RKO (cell line): ENCODE results near the gene CHD9.
"Not testable (repeated sequence)": the region's sequence is repeated elsewhere in the genome, so short reads cannot be mapped to it uniquely, and the experiment has no call there.

Experiments
- DNase-seq: peaks from one replicate; pipeline ENCODE4 v3.0.0-alpha.2; 2016; ENCODE audit warnings: low spot score

Gene CHD9

DNA sequence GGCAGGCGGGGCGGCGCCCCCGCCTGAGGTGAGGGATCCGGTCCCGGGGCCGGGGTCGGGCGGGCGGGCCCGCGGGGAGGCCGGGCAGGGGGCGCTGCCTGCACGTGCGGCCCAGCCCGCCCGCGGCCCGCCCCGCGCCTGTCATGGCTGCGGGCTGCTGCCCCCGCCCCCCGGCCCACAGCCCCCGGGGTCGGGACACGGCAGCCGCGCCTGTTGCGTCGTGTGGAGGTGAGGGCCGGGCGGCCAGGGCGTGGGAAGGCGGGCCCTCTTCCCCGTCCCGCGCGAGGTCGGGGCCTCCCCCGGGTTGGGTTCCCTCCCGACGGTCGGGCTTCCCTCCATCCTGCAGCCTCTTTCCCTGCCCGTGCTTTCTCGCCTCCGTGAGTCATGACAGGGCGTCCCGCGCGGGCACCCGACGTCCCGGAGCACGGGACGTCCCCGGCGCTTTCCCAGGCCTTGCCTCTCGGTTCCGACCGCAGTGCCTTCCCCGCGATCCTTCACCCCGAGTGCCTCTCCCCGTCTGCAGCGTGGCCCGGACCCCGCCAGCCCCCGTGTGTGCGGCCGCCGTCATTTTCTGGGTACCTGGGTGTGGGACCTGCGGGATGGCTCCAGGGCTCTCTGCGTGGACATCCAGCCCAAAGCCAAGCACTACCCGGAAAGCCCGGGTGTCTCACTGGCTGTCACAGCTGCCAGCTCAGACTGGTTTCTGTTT, 76.7 kb downstream of the CHD9 start:
- DNase-seq = peak; percentile 61

GRCh38 chr16:53132406-53132805, 77.6 kb downstream of the CHD9 start:
- no peak for DNase-seq

GRCh38 chr16:53135329-53135728, 80.5 kb downstream of the CHD9 start:
- DNase-seq = no peak

DNA sequence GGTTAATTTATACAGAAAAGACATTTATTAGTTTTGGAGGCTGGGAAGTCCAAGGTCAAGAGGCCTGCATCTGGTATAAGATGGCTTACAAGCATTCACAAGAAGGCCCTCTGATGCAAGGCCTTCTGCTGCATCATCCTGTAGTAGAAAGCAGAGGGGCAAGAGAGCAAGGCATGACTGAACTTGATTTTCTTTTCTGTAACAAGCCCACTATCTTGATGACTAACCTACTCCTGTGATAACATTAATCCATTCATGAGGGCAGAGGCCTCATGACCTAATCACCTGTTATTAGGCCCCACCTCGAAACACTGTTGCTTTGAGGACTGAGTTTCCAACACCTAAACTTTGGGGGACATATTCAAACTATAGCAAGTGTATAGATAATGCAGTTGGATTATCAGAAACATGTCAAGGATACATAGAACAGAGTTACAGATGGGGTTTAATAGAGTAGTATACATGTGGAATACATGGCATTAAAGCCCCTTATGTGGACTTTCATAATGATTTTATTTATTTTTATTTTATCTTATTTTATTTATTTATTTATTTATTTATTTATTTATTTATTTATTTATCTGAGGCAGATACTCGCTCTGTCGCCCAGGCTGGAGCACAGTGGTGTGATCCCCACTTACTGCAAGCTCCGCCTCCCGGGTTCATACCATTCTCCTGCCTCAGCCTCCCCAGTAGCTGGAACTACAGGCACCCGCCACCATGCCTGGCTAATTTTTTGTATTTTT, 88.2 kb downstream of the CHD9 start:
- DNase-seq = no peak

DNA sequence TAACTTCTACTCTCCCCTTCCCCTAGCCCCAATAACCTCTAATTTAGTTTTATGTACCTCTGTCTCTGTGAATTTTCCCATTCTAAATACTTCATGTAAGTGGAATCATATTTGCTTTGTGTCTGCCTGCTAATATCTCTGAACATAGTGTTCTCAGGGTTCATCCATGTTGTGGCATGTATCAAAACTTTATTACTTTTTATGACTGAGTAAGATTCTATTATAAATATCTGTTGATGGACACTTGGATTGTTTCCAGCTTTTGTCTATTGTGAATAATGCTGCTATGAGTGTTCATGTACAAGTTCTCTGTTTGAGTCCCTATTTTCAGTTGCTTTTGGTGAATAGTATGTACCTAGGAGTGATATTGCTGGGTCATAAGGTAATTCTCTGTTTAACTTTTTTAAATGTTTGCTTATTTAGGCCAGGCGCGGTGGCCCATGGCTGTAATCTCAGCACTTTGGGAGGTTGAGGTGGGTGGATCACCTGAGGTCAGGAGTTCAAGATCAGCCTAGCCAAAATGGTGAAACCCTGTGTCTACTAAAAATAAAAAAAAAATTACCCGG, 92.8 kb downstream of the CHD9 start:
- DNase-seq = no peak

- DNase-seq = no peak
Observed at GRCh38 chr16:53150769-53151168, 96.0 kb downstream of the CHD9 start.

DNA sequence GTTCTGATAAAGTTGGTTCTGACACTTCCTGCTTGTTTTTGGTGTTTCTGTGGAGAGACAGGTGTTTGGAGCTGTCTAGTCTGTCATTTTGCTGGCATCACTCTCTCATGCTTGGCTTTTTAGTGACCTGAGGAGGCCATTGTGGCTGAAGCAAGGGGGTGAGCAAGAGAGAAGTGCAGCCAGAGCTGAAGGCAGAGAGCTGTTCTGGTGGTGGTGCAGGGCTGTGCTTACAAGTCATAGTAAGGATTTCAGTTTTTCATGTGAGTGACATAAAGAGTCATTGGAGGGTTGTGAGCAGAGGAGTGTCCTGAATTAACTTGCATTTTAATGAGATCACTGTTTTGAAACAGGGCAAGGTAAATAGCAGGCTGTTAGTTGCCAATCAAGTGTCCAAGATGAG, 97.5 kb downstream of the CHD9 start:
- DNase-seq = no peak

DNA sequence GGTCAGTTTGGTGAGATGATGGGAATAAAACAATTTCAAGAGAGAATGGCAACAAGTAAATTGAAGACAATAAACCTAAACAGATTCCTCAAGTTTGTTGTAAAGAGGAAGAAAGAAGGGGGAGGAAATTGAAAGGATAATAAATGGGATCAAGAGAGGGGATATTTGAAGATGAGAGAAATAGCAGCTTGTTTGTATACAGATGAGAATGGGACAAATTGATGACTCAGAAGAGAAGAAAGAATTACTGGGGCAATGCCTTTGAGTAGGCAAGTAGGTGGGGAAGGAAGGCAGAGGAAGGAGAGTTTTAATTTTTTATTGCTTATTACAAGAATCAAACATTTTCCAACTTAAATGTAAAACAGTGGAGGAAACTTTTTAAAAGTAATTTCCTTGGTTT, 98.3 kb downstream of the CHD9 start:
- no peak for DNase-seq

DNA sequence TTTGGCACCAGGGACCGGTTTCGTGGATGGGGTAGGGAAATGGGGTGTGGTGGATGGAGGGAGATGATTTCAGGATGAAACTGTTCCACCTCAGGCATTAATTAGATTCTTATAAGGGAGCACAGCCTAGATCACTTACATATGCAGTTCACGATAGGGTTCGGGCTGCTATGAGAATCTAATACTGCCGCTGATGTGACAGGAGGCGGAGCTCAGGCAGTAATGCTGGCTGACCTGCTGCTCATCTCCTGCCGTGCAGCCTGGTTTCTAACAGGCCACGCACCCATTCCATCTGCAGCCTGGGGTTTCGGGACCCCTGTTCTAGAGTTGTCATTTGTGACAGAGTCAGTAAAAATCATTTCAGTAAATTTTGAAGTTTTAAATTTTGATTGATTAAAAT, 99.7 kb downstream of the CHD9 start:
- DNase-seq = no peak

- DNase-seq = no peak
Observed at GRCh38 chr16:53156516-53156915, 101.7 kb downstream of the CHD9 start.

- DNase-seq = peak; percentile 41
Observed at GRCh38 chr16:53159781-53160436, 105.1 kb downstream of the CHD9 start.

DNA sequence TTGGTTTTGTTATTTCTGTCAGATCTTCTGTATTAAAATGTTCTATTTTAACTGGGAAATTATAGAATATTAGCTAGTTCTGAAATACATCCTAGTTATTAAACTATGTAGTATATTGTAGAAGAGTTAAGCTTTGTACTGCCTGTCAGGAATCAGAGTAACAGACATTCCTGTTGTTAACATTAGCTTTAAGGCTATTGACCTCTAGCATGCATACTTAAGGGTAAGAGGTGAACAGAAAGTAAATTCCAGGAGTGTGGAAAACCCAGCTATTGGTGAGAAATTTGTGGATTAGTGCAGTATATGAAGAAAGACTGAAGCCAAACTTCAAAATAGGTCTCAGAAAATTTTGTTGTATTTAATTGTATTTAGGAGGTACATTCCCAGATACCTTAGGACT, 111.3 kb downstream of the CHD9 start:
- DNase-seq = no peak

DNA sequence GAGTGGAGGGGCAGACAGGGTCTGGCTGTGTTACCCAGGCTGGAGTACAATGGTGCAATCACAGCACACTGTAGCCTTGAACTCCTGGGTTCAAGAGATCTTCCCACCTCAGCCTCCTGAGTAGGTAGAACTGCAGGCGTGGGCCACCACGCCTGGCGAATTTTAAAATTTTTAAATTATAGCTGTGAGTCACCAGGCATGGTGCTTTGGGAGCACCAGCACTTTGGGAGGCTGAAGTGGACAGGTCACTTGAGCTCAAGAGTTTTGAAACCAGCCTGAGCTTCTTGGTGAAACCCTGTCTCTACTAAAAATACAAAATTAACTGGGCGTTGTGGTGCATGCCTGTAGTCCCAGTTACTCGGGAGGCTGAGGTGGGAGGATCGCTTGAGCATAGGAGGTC, 114.0 kb downstream of the CHD9 start:
- no peak for DNase-seq

DNA sequence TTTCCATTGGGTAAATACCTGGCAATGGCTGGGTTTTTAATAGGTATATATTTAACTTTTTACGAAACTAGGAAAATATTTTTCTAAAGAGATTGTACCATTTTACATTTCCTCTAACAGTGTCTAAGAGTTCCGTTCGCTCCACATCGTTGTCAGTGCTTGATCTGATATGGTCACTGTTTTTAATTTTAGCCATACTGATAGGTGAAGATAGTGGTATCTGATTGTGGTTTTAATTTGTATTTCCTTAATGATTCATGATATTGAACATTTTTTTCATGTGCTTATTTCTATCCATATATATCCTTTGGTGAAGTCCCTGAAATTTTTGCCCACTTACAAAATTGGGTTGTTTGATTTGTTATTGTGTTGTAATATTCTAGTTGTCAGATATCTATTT, 117.7 kb downstream of the CHD9 start:
- no peak for DNase-seq

- DNase-seq = no peak
Observed at GRCh38 chr16:53175118-53175517, 120.3 kb downstream of the CHD9 start.

DNA sequence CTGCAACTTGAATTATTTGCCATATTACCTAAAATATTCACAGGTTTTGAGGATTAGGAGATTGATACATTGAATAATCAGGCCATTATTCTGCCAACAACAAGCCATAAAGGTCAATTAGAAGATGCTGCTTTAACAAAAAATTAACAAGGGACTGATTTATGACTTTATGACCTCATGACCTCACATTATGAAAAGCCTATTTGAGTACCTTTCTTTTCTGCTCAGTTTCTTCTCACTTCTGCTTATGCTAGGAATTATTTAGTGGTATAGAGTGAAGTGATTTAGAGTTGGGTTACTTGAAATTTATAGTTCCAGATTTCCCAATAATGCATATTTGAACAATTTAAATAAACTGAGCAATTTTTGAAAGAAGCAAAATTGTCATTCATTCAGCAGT, 121.6 kb downstream of the CHD9 start:
- no peak for DNase-seq

DNA sequence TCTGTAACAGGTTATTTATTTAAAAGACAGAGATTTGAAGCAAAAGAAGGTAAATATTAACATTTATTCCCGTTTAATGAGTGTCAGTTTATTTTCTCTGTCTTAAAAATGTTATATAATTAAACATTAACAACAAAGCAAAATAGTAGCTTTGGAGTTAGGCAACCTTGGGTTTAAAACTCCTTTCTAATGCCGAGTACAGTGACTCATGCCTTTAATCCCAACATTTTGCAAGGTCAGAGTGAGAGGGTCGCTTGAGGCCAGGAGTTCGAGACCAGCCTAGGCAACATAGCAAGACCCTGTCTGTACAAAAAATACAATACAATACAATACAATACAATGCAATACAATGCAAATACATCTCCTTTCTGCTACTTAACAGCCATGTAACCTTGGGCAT, 128.7 kb downstream of the CHD9 start:
- DNase-seq = no peak

DNA sequence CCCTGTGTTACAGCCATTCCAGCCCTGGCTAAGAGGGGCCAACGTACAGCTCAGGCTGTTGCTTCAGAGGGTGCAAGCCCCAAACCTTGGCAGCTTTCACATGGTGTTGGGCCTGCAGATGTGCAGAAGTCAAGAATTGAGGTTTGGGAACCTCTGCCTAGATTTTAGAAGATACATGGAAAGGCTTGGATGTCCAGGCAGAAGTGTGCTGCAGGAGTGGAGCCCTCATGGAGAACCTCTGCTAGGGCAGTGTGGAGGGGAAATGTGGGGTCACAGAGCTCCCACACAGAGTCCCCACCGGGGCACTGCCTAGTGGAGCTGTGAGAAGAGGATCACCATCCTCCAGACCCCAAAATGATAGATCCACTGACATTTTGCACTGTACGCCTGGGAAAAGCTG, 130.9 kb downstream of the CHD9 start:
- not testable (repeated sequence) for DNase-seq

GRCh38 chr16:53187775-53188174, 133.0 kb downstream of the CHD9 start:
- DNase-seq = no peak

DNA sequence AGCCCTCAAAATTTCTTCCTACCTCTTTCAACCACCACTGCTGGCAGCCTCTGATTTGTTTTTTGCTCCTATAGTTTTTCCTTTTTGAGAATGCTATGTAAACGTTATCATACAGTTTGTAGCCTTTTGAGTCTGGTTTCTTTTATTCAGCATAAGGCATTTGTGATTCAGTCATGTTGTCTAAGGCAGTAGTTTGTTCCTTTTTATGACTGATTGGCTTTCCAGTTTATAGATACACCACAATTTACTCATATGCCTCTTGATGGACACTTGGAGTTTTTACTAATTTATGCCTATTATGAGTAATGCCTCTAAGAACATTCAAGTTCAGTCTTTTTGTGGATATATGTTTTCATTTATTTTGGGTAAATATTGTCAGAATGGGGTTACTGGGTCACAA, 136.6 kb downstream of the CHD9 start:
- no peak for DNase-seq

- DNase-seq = no peak
Observed at GRCh38 chr16:53198933-53199332, 144.1 kb downstream of the CHD9 start.

DNA sequence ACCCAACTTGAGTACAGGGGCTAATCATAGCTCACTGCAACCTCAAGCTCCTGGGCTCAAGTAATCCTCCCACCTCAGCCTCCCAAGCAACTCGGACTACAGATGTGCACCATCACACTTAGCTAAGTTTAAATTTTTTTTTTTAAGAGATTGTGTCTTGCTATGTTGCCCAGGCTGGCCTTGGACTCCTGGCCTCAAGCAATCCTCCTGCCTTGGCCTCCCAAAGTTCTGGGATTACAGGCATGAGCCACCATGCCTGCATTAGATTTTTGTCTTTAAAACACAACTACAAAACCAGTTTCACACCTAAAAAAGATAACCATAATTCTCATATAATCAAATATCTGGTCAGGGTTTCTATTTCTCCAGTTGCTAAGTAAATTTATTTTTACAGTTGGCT, 147.1 kb downstream of the CHD9 start:
- no peak for DNase-seq

DNA sequence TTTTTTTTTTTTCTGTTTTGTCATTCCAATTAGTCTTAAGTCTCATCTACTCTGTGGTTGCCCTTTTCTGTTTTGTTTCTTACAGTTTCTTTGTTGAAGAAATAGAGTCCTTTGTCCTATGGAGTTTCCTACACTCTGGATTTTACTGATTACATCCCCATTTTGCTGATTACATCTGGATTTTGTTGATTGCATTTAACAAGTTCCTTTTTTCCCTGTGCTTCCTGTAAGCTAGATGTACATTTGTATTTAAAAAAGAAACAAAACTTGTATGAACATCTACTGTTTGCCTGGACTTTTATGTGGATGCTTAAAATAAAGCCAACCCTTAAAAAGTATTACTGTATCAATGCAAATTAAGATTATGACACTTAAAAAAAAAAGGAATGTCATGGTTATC, 147.6 kb downstream of the CHD9 start:
- DNase-seq = no peak
